Measurements from ENCODE around the gene RBM19.

RBM19 gene

GRCh38 chr12:113900716-113901115 lies 65.4 kb downstream of the RBM19 start:
- H3K4me3 ChIP-seq (ENCODE audit: low read length): no peak overlapping the region
- no peak for DNase-seq (ENCODE audit: low read depth)
- no peak for TF ChIP-seq CTCF (conservative IDR thresholded peaks at IDR 0.05; ENCODE audit: low read length)

GRCh38 chr12:113899561-113900471 lies 66.3 kb downstream of the RBM19 start:
- TF ChIP-seq CTCF (conservative IDR thresholded peaks at IDR 0.05; ENCODE audit: low read length): no peak
- no peak for DNase-seq (ENCODE audit: low read depth)
- no peak overlapping the region for H3K4me3 ChIP-seq (ENCODE audit: low read length)

- no peak for DNase-seq (ENCODE audit: low read depth)
- no peak for TF ChIP-seq CTCF (conservative IDR thresholded peaks at IDR 0.05; ENCODE audit: low read length)
- no peak overlapping the region for H3K4me3 ChIP-seq (ENCODE audit: low read length)
Measured at GRCh38 chr12:113899042-113899560, 67.0 kb downstream of the RBM19 start.

- no peak overlapping the region for H3K4me3 ChIP-seq (ENCODE audit: low read length)
- TF ChIP-seq CTCF (conservative IDR thresholded peaks at IDR 0.05; ENCODE audit: low read length): no peak
- DNase-seq (ENCODE audit: low read depth): no peak
Measured at GRCh38 chr12:113898466-113898865, 67.7 kb downstream of the RBM19 start.

- DNase-seq (ENCODE audit: low read depth): no peak
- no peak overlapping the region for H3K4me3 ChIP-seq (ENCODE audit: low read length)
- no peak for TF ChIP-seq CTCF (conservative IDR thresholded peaks at IDR 0.05; ENCODE audit: low read length)
Measured at GRCh38 chr12:113897406-113897805, 68.7 kb downstream of the RBM19 start.

- no peak overlapping the region for H3K4me3 ChIP-seq (ENCODE audit: low read length)
- TF ChIP-seq CTCF (conservative IDR thresholded peaks at IDR 0.05; ENCODE audit: low read length): no peak
- no peak for DNase-seq (ENCODE audit: low read depth)
Measured at GRCh38 chr12:113896841-113897240, 69.3 kb downstream of the RBM19 start.

GRCh38 chr12:113896194-113896593 lies 69.9 kb downstream of the RBM19 start:
- DNase-seq (ENCODE audit: low read depth): no peak
- no peak for TF ChIP-seq CTCF (conservative IDR thresholded peaks at IDR 0.05; ENCODE audit: low read length)
- no peak overlapping the region for H3K4me3 ChIP-seq (ENCODE audit: low read length)

Data from AG10803 (cell line).